Body of pancreas (tissue), 4 donors: Measurements from ENCODE around the gene HEXB. TPM values are rescaled to one million over a fixed set of nuclear protein-coding genes. Genes with fewer than 3 reads are reported as not detected.

Source experiments
- ATAC-seq: fragments of 150-250 bp; one replicate; pipeline ENCODE4 v1.9.1; 2016
- DNase-seq, 4 donors: peaks; one replicate each; pipeline ENCODE4 v3.0.0-alpha.2; 2019
- H3K27ac ChIP-seq, 4 donors: fragments of 200-600 bp; sonication (generic); 1 replicate in 3 of 4; 2 replicates in 1 of 4; pipeline versions ENCODE4 v1.5.1 to v1.6.1; 2016 to 2019; ENCODE audit warnings: mild to moderate bottlenecking in 1 of 4, mixed read lengths in 1 of 4, moderate library complexity in 1 of 4
- H3K27me3 ChIP-seq, 2 donors: fragments of 200-600 bp; sonication (generic); one replicate each; pipeline ENCODE4 v1.6.0; 2016; ENCODE audit warnings: mild to moderate bottlenecking in 1 of 2
- H3K36me3 ChIP-seq, 2 donors: fragments of 200-600 bp; sonication (generic); replicated peaks in 1 of 2; 2 replicates each; pipeline ENCODE4 v1.5.1; 2016; ENCODE audit warnings: low read depth in 2 of 2; ENCODE audit not compliant: insufficient read depth in 1 of 2
- H3K4me1 ChIP-seq: fragments of 200-600 bp; sonication (generic); one replicate; pipeline ENCODE4 v1.6.0; 2016
- H3K4me3 ChIP-seq, 2 donors: fragments of 200-600 bp; sonication (generic); 1 replicate in 1 of 2; 2 replicates in 1 of 2; pipeline ENCODE4 v1.5.1; 2016 to 2019
- H3K9me3 ChIP-seq, 3 donors: fragments of 200-600 bp; sonication (generic); 1 replicate in 2 of 3; 2 replicates in 1 of 3; pipeline ENCODE4 v1.5.1; 2016
- CTCF ChIP-seq, 7 experiments: fragments of 450-650 bp in 4 of 7; fragments of 200-600 bp in 3 of 7; sonication (generic) in 3 of 7; IDR thresholded peaks; one replicate each; pipeline ENCODE4 v1.5.1; 2016 to 2019; ENCODE audit warnings: antibody characterized with exemption in 7 of 7
- POLR2A ChIP-seq, 3 donors: fragments of 450-650 bp; IDR thresholded peaks; one replicate each; pipeline ENCODE4 v1.6.1; 2016; ENCODE audit warnings: antibody characterized with exemption in 3 of 3, mild to moderate bottlenecking in 2 of 3
- WGBS, 2 donors: methylation state at CpG; one replicate each; pipeline ENCODE4 v1.1.5; 2017; 5-methylcytosine and 5-hydroxymethylcytosine counted together
- intact Hi-C: fragments of 100-400 bp; cut with DNase I; formaldehyde crosslinking; loops from one replicate; pipeline ENCODE4 v1.15.1; 2023
- total RNA-seq, 2 donors: library from RNA; depleted of rRNA; stranded (reverse); fragments of >200 nt; gene quantifications; one replicate each; pipeline ENCODE4 v1.1.0, GENCODE V29; 2016

HEXB gene
- total RNA-seq, 2 donors from 2014 or later, result 136 to 157 TPM

- Histone ChIP-seq H3K27me3 (no peaks in the 10 kb centered on the region), H3K36me3 (no peaks in the 10 kb centered on the region), H3K4me3 (no peak overlapping the region), H3K27ac (no peak overlapping the region), H3K4me1 (no peaks in the 10 kb centered on the region), H3K9me3 (no peaks in the 10 kb centered on the region)
- intact Hi-C loops, result no loop called here
- TF ChIP-seq POLR2A (IDR thresholded peaks at IDR 0.05) (no peak), CTCF (IDR thresholded peaks at IDR 0.05) (no peak)
- WGBS, 2 donors, result 72 to 73% methylated on average over 4 of the region's 4 CpGs
- no peak for ATAC-seq
- no peak for DNase-seq
Measured at GRCh38 chr5:74679966-74680365, 5.1 kb upstream of the HEXB start.

GRCh38 chr5:74685979-74686631 is 1.1 kb downstream of the HEXB start:
- Histone ChIP-seq H3K4me1 (peaks cover 15% of the 10 kb centered on the region), H3K9me3 (no peaks in the 10 kb centered on the region), H3K27ac (peak overlapping the region; percentile 80 to 93 (median 87)), H3K4me3 (peak overlapping the region in 1 of 2 donors; percentile 79), H3K27me3 (no peaks in the 10 kb centered on the region), H3K36me3 (peaks cover 0 to 10% of the 10 kb centered on the region in 2 donors)
- ATAC-seq, result no peak
- intact Hi-C loops, result no loop called here
- peak in 1 of 4 donors; percentile 59 for DNase-seq
- 30 to 51% methylated on average over 10 of the region's 10 CpGs for WGBS, 2 donors
- TF ChIP-seq CTCF (IDR thresholded peaks at IDR 0.05) (no peak), POLR2A (IDR thresholded peaks at IDR 0.05) (peak in 1 of 3 donors; percentile 26)

GRCh38 chr5:74686962-74687751 is 2.1 kb downstream of the HEXB start:
- Histone ChIP-seq H3K9me3 (no peaks in the 10 kb centered on the region), H3K27ac (no peak overlapping the region), H3K27me3 (no peaks in the 10 kb centered on the region), H3K4me1 (peaks cover 15% of the 10 kb centered on the region), H3K4me3 (no peak overlapping the region), H3K36me3 (peaks cover 0 to 10% of the 10 kb centered on the region in 2 donors)
- TF ChIP-seq CTCF (IDR thresholded peaks at IDR 0.05) (no peak), POLR2A (IDR thresholded peaks at IDR 0.05) (no peak)
- ATAC-seq (no peak), DNase-seq (no peak)
- intact Hi-C loops, result no loop called here
- WGBS, 2 donors, result 75 to 79% methylated on average over 5 of the region's 5 CpGs

- no peak overlapping the region for H3K27ac ChIP-seq
- intact Hi-C loops, result no loop called here
- 84 to 93% methylated on average over 4 of the region's 4 CpGs for WGBS, 2 donors
- H3K27me3 ChIP-seq, result no peaks in the 10 kb centered on the region
- H3K9me3 ChIP-seq, result no peaks in the 10 kb centered on the region
- H3K4me1 ChIP-seq, result no peaks in the 10 kb centered on the region
- no peak for DNase-seq
- TF ChIP-seq CTCF (IDR thresholded peaks at IDR 0.05) (no peak), POLR2A (IDR thresholded peaks at IDR 0.05) (no peak)
- peaks cover 0 to 27% of the 10 kb centered on the region in 2 donors for H3K36me3 ChIP-seq
- no peak for ATAC-seq
- no peak overlapping the region for H3K4me3 ChIP-seq
Measured at GRCh38 chr5:74693191-74693590, 8.2 kb downstream of the HEXB start.
